ENCODE results near the gene HFM1. TPM values are rescaled to one million over a fixed set of nuclear protein-coding genes. Genes with fewer than 3 reads are reported as not detected.

Gene HFM1
- polyA plus RNA-seq, 3 donors = not detected

GRCh38 chr1:91412371-91412770, 7.7 kb upstream of the HFM1 start:
- TF ChIP-seq, protein P1, sequence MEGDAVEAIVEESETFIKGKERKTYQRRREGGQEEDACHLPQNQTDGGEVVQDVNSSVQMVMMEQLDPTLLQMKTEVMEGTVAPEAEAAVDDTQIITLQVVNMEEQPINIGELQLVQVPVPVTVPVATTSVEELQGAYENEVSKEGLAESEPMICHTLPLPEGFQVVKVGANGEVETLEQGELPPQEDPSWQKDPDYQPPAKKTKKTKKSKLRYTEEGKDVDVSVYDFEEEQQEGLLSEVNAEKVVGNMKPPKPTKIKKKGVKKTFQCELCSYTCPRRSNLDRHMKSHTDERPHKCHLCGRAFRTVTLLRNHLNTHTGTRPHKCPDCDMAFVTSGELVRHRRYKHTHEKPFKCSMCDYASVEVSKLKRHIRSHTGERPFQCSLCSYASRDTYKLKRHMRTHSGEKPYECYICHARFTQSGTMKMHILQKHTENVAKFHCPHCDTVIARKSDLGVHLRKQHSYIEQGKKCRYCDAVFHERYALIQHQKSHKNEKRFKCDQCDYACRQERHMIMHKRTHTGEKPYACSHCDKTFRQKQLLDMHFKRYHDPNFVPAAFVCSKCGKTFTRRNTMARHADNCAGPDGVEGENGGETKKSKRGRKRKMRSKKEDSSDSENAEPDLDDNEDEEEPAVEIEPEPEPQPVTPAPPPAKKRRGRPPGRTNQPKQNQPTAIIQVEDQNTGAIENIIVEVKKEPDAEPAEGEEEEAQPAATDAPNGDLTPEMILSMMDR (IDR thresholded peaks at IDR 0.05) = no peak
- Histone ChIP-seq H2AFZ (ENCODE audit: insufficient read depth, low read depth, low read length, poor library complexity, severe bottlenecking) (no peak overlapping the region), H4K20me1 (ENCODE audit: insufficient read depth, low read length) (no peaks in the 10 kb centered on the region), H3K9me3 (replicated peaks in 1 of 2; ENCODE audit: control insufficient read depth in 1 of 2, insufficient read depth in 1 of 2, low read length in 2 of 2) (no peaks in the 10 kb centered on the region), H3K4me2 (replicated peaks; ENCODE audit: extremely low read depth, low read length, poor library complexity, severe bottlenecking) (no peak overlapping the region), H3K79me2 (ENCODE audit: insufficient read depth, low read length) (no peaks in the 10 kb centered on the region), H3K27me3 (ENCODE audit: control insufficient read depth in 2 of 2, insufficient read depth in 2 of 2, low read length in 2 of 2) (no peaks in the 10 kb centered on the region), H3K9ac (ENCODE audit: insufficient read depth, low read length, poor library complexity, severe bottlenecking) (no peak overlapping the region), H3K4me3 (replicated peaks in 1 of 3; ENCODE audit: low read depth in 2 of 3, low read length in 3 of 3) (no peak overlapping the region), H3K4me1 (ENCODE audit: control insufficient read depth in 1 of 2, insufficient read depth in 2 of 2, low read length in 2 of 2) (no peaks in the 10 kb centered on the region), H3K36me3 (replicated peaks in 1 of 2; ENCODE audit: control insufficient read depth in 1 of 2, insufficient read depth in 2 of 2, low read length in 2 of 2) (no peaks in the 10 kb centered on the region), H3K27ac (ENCODE audit: low read depth in 1 of 2, low read length in 2 of 2) (no peak overlapping the region)
- no peaks in the 10 kb centered on the region for H3K9me3 Mint-ChIP-seq
- no peaks in the 10 kb centered on the region for H3K4me1 Mint-ChIP-seq
- no peak for DNase-seq
- H3K27me3 Mint-ChIP-seq (ENCODE audit: low read depth in 3 of 3) = peaks cover 0 to 3% (median 3%) of the 10 kb centered on the region in 3 donors
- H3K4me3 Mint-ChIP-seq = no peak overlapping the region
- intact Hi-C loops (cut with micrococcal nuclease) = no loop called here
- no peak overlapping the region for H3K27ac Mint-ChIP-seq
- no peaks in the 10 kb centered on the region for H3K36me3 Mint-ChIP-seq

DNA sequence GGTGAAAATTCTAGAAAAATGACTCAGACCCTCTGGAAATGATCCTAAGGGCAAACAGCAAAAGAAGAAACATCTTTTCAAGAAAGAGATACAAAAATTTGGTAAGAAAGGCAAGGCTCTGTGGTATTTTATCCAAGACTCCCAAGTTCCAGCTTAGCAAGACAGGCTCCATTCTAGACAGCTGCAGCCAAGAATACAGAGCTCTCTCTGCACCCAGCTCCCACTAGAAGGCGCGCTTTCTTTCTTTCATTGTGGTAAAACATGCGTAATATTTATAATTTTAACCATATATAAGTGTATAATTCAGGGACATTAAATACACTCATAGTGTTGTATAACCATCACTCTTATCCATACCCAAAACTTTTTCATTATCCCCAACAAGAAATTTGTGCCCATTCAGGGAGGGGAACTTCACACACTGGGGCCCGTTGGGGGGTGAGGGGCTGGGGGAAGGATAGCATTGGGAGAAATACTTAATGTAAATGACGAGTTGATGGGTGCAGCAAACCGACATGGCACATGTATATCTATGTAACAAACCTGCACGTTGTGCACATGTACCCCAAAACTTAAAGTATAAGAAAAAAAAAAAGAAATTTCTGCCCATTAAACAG, 2.2 kb upstream of the HFM1 start:
- DNase-seq = no peak
- Mint-ChIP-seq H3K36me3 (peaks cover 0 to 3% of the 10 kb centered on the region in 2 donors), H3K4me1 (peaks cover 10% of the 10 kb centered on the region), H3K27me3 (ENCODE audit: low read depth in 3 of 3) (peaks cover 30 to 44% (median 33%) of the 10 kb centered on the region in 3 donors), H3K4me3 (no peak overlapping the region), H3K27ac (no peak overlapping the region), H3K9me3 (peaks cover 0 to 3% (median 0%) of the 10 kb centered on the region in 7 donors)
- intact Hi-C loops (cut with micrococcal nuclease) = no loop called here
- Histone ChIP-seq H2AFZ (ENCODE audit: insufficient read depth, low read depth, low read length, poor library complexity, severe bottlenecking) (no peak overlapping the region), H3K27me3 (ENCODE audit: control insufficient read depth in 2 of 2, insufficient read depth in 2 of 2, low read length in 2 of 2) (peaks cover 13 to 35% of the 10 kb centered on the region in 2 donors), H4K20me1 (ENCODE audit: insufficient read depth, low read length) (no peaks in the 10 kb centered on the region), H3K4me2 (replicated peaks; ENCODE audit: extremely low read depth, low read length, poor library complexity, severe bottlenecking) (no peak overlapping the region), H3K4me1 (ENCODE audit: control insufficient read depth in 1 of 2, insufficient read depth in 2 of 2, low read length in 2 of 2) (peaks cover 8 to 11% of the 10 kb centered on the region in 2 donors), H3K27ac (ENCODE audit: low read depth in 1 of 2, low read length in 2 of 2) (no peak overlapping the region), H3K9me3 (replicated peaks in 1 of 2; ENCODE audit: control insufficient read depth in 1 of 2, insufficient read depth in 1 of 2, low read length in 2 of 2) (no peaks in the 10 kb centered on the region), H3K36me3 (replicated peaks in 1 of 2; ENCODE audit: control insufficient read depth in 1 of 2, insufficient read depth in 2 of 2, low read length in 2 of 2) (no peaks in the 10 kb centered on the region), H3K9ac (ENCODE audit: insufficient read depth, low read length, poor library complexity, severe bottlenecking) (no peak overlapping the region), H3K4me3 (replicated peaks in 1 of 3; ENCODE audit: low read depth in 2 of 3, low read length in 3 of 3) (no peak overlapping the region), H3K79me2 (ENCODE audit: insufficient read depth, low read length) (no peaks in the 10 kb centered on the region)
- no CpG with 5 or more reads among the region's 7 CpGs for WGBS (ENCODE audit: insufficient coverage)
- TF ChIP-seq, protein P1 (IDR thresholded peaks at IDR 0.05) = no peak

Data from CD14-positive monocyte (primary cell).